Iris pigment epithelial cell (primary cell): ENCODE results near the gene UBL7.
"Not testable (repeated sequence)": the region's sequence is repeated elsewhere in the genome, so short reads cannot be mapped to it uniquely, and the experiment has no call there.

ENCODE experiments used
- DNase-seq: peaks from one replicate; pipeline ENCODE4 v3.0.0-alpha.2; 2011; ENCODE audit warnings: low read depth

The UBL7 gene

GRCh38 chr15:74463634-74464033 lies 2.7 kb upstream of the UBL7 start:
- no peak for DNase-seq

- no peak for DNase-seq
These were observed 1.0 kb upstream of the UBL7 start for GRCh38 chr15:74461847-74462511.

- no peak for DNase-seq
These were observed 662 bp downstream of the UBL7 start for GRCh38 chr15:74460298-74460697.

- not testable (repeated sequence) for DNase-seq
These were observed 1.2 kb downstream of the UBL7 start for GRCh38 chr15:74459798-74460197.

- DNase-seq: no peak
These were observed 2.5 kb downstream of the UBL7 start for GRCh38 chr15:74458473-74458872.

- not testable (repeated sequence) for DNase-seq
These were observed 3.9 kb downstream of the UBL7 start for GRCh38 chr15:74457036-74457435.

GRCh38 chr15:74454764-74455500 lies 6.0 kb downstream of the UBL7 start:
- DNase-seq: no peak

GRCh38 chr15:74453925-74454763 lies 6.8 kb downstream of the UBL7 start:
- DNase-seq: peak; percentile 59

GRCh38 chr15:74451861-74452835 lies 8.8 kb downstream of the UBL7 start:
- DNase-seq: no peak

GRCh38 chr15:74451322-74451721 lies 9.6 kb downstream of the UBL7 start:
- DNase-seq: no peak

- no peak for DNase-seq
These were observed 11.2 kb downstream of the UBL7 start for GRCh38 chr15:74449643-74450205.

GRCh38 chr15:74449095-74449494 lies 11.9 kb downstream of the UBL7 start:
- DNase-seq: no peak

GRCh38 chr15:74445816-74446763 lies 14.9 kb downstream of the UBL7 start:
- DNase-seq: no peak

- DNase-seq: no peak
These were observed 16.6 kb downstream of the UBL7 start for GRCh38 chr15:74444106-74445062.

GRCh38 chr15:74443100-74443909 lies 17.7 kb downstream of the UBL7 start:
- peak; percentile 32 for DNase-seq

- DNase-seq: no peak
These were observed 18.4 kb downstream of the UBL7 start for GRCh38 chr15:74442604-74443003.

GRCh38 chr15:74442063-74442462 lies 18.9 kb downstream of the UBL7 start:
- DNase-seq: no peak
